ENCODE data around the gene MAP6D1.
"Not testable (repeated sequence)": the region's sequence is repeated elsewhere in the genome, so short reads cannot be mapped to it uniquely, and the experiment has no call there.

Gene MAP6D1

GRCh38 chr3:183799461-183799860 lies 25.9 kb downstream of the MAP6D1 start:
- DNase-seq (no peak), ATAC-seq (no peak)

- DNase-seq: no peak
- ATAC-seq: no peak
These were observed 27.4 kb downstream of the MAP6D1 start for GRCh38 chr3:183797996-183798395.

- no peak for ATAC-seq
These were observed 29.0 kb downstream of the MAP6D1 start for GRCh38 chr3:183796372-183796771.

GRCh38 chr3:183794452-183794851 lies 30.9 kb downstream of the MAP6D1 start:
- ATAC-seq (no peak), DNase-seq (no peak)

More at GRCh38 chr3:183796372-183796771, 29.0 kb downstream of the MAP6D1 start:
- DNase-seq: no peak

- ATAC-seq (no peak), DNase-seq (no peak)
These were observed 32.4 kb downstream of the MAP6D1 start for GRCh38 chr3:183792976-183793375.

- DNase-seq (no peak), ATAC-seq (no peak)
These were observed 34.7 kb downstream of the MAP6D1 start for GRCh38 chr3:183790700-183791099.

- ATAC-seq (no peak), DNase-seq (no peak)
These were observed 35.6 kb downstream of the MAP6D1 start for GRCh38 chr3:183789826-183790225.

GRCh38 chr3:183784503-183784902 lies 40.9 kb downstream of the MAP6D1 start:
- not testable (repeated sequence) for ATAC-seq

GRCh38 chr3:183782576-183783276 lies 42.7 kb downstream of the MAP6D1 start:
- no peak for ATAC-seq
- DNase-seq: no peak

More at GRCh38 chr3:183784503-183784902, 40.9 kb downstream of the MAP6D1 start:
- DNase-seq: not testable (repeated sequence)

GRCh38 chr3:183781246-183781645 lies 44.1 kb downstream of the MAP6D1 start:
- ATAC-seq: no peak
- DNase-seq: no peak

- DNase-seq (no peak), ATAC-seq (no peak)
These were observed 45.4 kb downstream of the MAP6D1 start for GRCh38 chr3:183779896-183780465.

- DNase-seq: no peak
- ATAC-seq: no peak
These were observed 48.3 kb downstream of the MAP6D1 start for GRCh38 chr3:183777016-183777618.

GRCh38 chr3:183776451-183776850 lies 48.9 kb downstream of the MAP6D1 start:
- not testable (repeated sequence) for ATAC-seq, DNase-seq

GRCh38 chr3:183775781-183776180 lies 49.6 kb downstream of the MAP6D1 start:
- no peak for DNase-seq
- no peak for ATAC-seq

GRCh38 chr3:183774631-183775030 lies 50.7 kb downstream of the MAP6D1 start:
- no peak for ATAC-seq
- no peak for DNase-seq

GRCh38 chr3:183769453-183769852 lies 55.9 kb downstream of the MAP6D1 start:
- ATAC-seq (no peak), DNase-seq (no peak)

- ATAC-seq (no peak), DNase-seq (no peak)
These were observed 57.3 kb downstream of the MAP6D1 start for GRCh38 chr3:183768114-183768513.

GRCh38 chr3:183766745-183767606 lies 58.4 kb downstream of the MAP6D1 start:
- DNase-seq: peak; percentile 71

GRCh38 chr3:183766107-183766506 lies 59.3 kb downstream of the MAP6D1 start:
- no peak for ATAC-seq
- DNase-seq: no peak

More at GRCh38 chr3:183766745-183767606, 58.4 kb downstream of the MAP6D1 start:
- peak; percentile 84 for ATAC-seq

Measured in stimulated activated naive CD8-positive, alpha-beta T cell treated with anti-CD3 and anti-CD28 coated beads, Interleukin-15, Interleukin-2, amounts not matched to agents 100 U/mL and 50 U/mL, for 24 hours (primary cell).